SK-N-SH (cell line): ENCODE results near the gene ZNF236.

ENCODE experiments used
- GABPA ChIP-seq: IDR thresholded peaks from 2 replicates; pipeline ENCODE4 v1.4.0; 2012; ENCODE audit warnings: low read depth, mild to moderate bottlenecking
- RAD21 ChIP-seq: IDR thresholded peaks from 2 replicates; pipeline ENCODE4 v1.6.1; 2012; ENCODE audit warnings: mild to moderate bottlenecking, low read length
- TF ChIP-seq, protein P1 (sequence below): fragments of 200-600 bp; sonication (generic); IDR thresholded peaks from 2 replicates; pipeline ENCODE4 v1.6.1; 2017; ENCODE audit warnings: antibody characterized with exemption, mild to moderate bottlenecking, moderate library complexity

DNA sequence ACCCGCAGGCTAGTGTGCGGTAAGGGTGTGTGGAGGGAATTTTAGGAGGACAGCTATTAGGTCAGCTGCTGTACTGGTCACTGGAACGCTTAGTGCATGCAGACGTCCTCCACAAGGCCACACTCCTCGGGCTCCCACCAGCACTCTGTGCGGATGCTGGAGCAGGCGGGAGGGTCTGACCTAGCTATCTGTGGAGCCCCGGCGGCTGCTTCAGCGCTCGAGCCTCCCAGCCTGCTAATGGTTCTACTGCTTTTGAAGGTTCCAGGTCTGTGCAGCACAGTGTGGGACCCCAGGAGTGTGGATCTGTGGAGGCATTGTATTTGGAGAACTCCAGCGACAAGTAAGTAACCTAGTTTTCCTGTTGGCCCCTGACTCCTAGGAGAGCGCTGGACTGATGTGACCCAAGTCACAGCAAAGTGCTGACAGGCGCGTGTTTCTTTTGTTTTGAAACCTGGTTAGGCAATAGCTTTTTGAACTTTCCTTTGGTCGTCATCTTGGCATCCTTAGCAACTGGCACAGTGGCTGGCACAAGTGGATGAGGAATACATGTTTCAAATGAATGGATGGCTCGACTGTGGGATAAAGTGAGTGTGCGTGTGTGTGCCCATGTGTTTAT lies 113.5 kb downstream of the ZNF236 start:
- TF ChIP-seq GABPA (no peak), RAD21 (no peak)
- TF ChIP-seq, protein P1, sequence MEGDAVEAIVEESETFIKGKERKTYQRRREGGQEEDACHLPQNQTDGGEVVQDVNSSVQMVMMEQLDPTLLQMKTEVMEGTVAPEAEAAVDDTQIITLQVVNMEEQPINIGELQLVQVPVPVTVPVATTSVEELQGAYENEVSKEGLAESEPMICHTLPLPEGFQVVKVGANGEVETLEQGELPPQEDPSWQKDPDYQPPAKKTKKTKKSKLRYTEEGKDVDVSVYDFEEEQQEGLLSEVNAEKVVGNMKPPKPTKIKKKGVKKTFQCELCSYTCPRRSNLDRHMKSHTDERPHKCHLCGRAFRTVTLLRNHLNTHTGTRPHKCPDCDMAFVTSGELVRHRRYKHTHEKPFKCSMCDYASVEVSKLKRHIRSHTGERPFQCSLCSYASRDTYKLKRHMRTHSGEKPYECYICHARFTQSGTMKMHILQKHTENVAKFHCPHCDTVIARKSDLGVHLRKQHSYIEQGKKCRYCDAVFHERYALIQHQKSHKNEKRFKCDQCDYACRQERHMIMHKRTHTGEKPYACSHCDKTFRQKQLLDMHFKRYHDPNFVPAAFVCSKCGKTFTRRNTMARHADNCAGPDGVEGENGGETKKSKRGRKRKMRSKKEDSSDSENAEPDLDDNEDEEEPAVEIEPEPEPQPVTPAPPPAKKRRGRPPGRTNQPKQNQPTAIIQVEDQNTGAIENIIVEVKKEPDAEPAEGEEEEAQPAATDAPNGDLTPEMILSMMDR = no peak
